Prostate gland (tissue), 2 donors: ENCODE results near the gene KCNJ14. TPM values are rescaled to one million over a fixed set of nuclear protein-coding genes. Genes with fewer than 3 reads are reported as not detected.

ENCODE experiments used
- DNase-seq: peaks from one replicate; pipeline ENCODE4 v3.0.0-alpha.2; 2019; ENCODE audit warnings: low spot score
- H3K27ac ChIP-seq, 2 donors: fragments of 200-600 bp; sonication (generic); 2 replicates each; pipeline ENCODE4 v1.5.1; 2017 to 2019
- H3K27me3 ChIP-seq: fragments of 200-600 bp; sonication (generic); replicated peaks from 2 replicates; pipeline ENCODE4 v1.5.1; 2019; ENCODE audit not compliant: insufficient read depth
- H3K36me3 ChIP-seq, 2 donors: fragments of 200-600 bp; sonication (generic); 1 replicate in 1 of 2; 2 replicates in 1 of 2; pipeline versions ENCODE4 v1.5.1 to v1.8.1; 2017 to 2019
- H3K4me1 ChIP-seq: fragments of 200-600 bp; sonication (generic); replicated peaks from 2 replicates; pipeline ENCODE4 v1.5.1; 2019
- H3K4me3 ChIP-seq, 2 donors: fragments of 200-600 bp; sonication (generic); 2 replicates each; pipeline ENCODE4 v1.5.1; 2017 to 2019
- H3K9me3 ChIP-seq: fragments of 200-600 bp; sonication (generic); 2 replicates; pipeline ENCODE4 v1.5.1; 2017
- CTCF ChIP-seq, 4 experiments: fragments of 200-600 bp in 2 of 4; fragments of 450-650 bp in 2 of 4; sonication (generic) in 2 of 4; IDR thresholded peaks; 1 replicate in 3 of 4; 2 replicates in 1 of 4; pipeline ENCODE4 v1.5.1; 2016 to 2019; ENCODE audit warnings: antibody characterized with exemption in 4 of 4, mild to moderate bottlenecking in 2 of 4, moderate library complexity in 2 of 4
- POLR2A ChIP-seq: fragments of 450-650 bp; IDR thresholded peaks from one replicate; pipeline ENCODE4 v1.6.1; 2016; ENCODE audit warnings: antibody characterized with exemption, mild to moderate bottlenecking
- POLR2AphosphoS5 ChIP-seq: sonication (generic); formaldehyde crosslinking; IDR thresholded peaks from one replicate; pipeline ENCODE4 v1.6.1; 2017; ENCODE audit warnings: antibody characterized with exemption
- WGBS: methylation state at CpG from one replicate; pipeline ENCODE4 v1.1.5; 2018; 5-methylcytosine and 5-hydroxymethylcytosine counted together
- intact Hi-C: fragments of 100-400 bp; cut with DNase I; formaldehyde crosslinking; loops from one replicate; pipeline ENCODE4 v1.14.2; 2022
- total RNA-seq, 2 donors: library from RNA; depleted of rRNA; stranded (reverse); fragments of >200 nt; gene quantifications; one replicate each; pipeline ENCODE4 v1.1.0, GENCODE V29; 2016

KCNJ14 gene
- total RNA-seq, 2 donors from 2014 or later: 0.45 to 2.2 TPM

- Histone ChIP-seq H3K4me1 (peaks cover 7% of the 10 kb centered on the region), H3K36me3 (peaks cover 0 to 10% of the 10 kb centered on the region in 2 donors), H3K27ac (no peak overlapping the region), H3K9me3 (no peaks in the 10 kb centered on the region), H3K27me3 (no peaks in the 10 kb centered on the region), H3K4me3 (no peak overlapping the region)
- DNase-seq: no peak
- 59% methylated on average over 16 of the region's 16 CpGs for WGBS
- TF ChIP-seq POLR2AphosphoS5 (no peak), CTCF (IDR thresholded peaks at IDR 0.05) (no peak), POLR2A (no peak)
- intact Hi-C loops: no loop called here
These were observed 11.4 kb downstream of the KCNJ14 start for GRCh38 chr19:48466561-48467325.

GRCh38 chr19:48468772-48469288 is 13.5 kb downstream of the KCNJ14 start:
- peak overlapping the region; percentile 96 to 98 for H3K4me3 ChIP-seq
- H3K27me3 ChIP-seq: no peaks in the 10 kb centered on the region
- TF ChIP-seq CTCF (IDR thresholded peaks at IDR 0.05): peak in 1 of 4 experiments; percentile 33
- TF ChIP-seq POLR2A: no peak
- TF ChIP-seq POLR2AphosphoS5: peak; percentile 97
- peak overlapping the region; percentile 98 to 99 for H3K27ac ChIP-seq
- intact Hi-C loops: no loop called here
- H3K9me3 ChIP-seq: no peaks in the 10 kb centered on the region
- under 1% methylated on average over 36 of the region's 36 CpGs for WGBS
- H3K36me3 ChIP-seq: peaks cover 3 to 20% of the 10 kb centered on the region in 2 donors
- DNase-seq: peak; percentile 100
- H3K4me1 ChIP-seq: peaks cover 7% of the 10 kb centered on the region

- peak; percentile 84 for DNase-seq
- intact Hi-C loops: no loop called here
These were observed 14.0 kb downstream of the KCNJ14 start, which contains the start of gene CYTH2 for GRCh38 chr19:48469289-48469881. Gene CYTH2 (plus strand): TSS chr19:48469369. CDS start chr19:48469508, 139 bp downstream.

GRCh38 chr19:48469934-48470680 is 14.7 kb downstream of the KCNJ14 start:
- intact Hi-C loops: no loop called here
- no peaks in the 10 kb centered on the region for H3K27me3 ChIP-seq
- H3K4me1 ChIP-seq: peaks cover 7% of the 10 kb centered on the region
- 30% methylated on average over 20 of the region's 20 CpGs for WGBS
- H3K27ac ChIP-seq: peak overlapping the region; percentile 98 to 99
- peak overlapping the region; percentile 96 to 98 for H3K4me3 ChIP-seq
- peaks cover 11 to 33% of the 10 kb centered on the region in 2 donors for H3K36me3 ChIP-seq
- TF ChIP-seq POLR2A: no peak
- no peak for TF ChIP-seq CTCF (IDR thresholded peaks at IDR 0.05)
- no peak for TF ChIP-seq POLR2AphosphoS5
- H3K9me3 ChIP-seq: no peaks in the 10 kb centered on the region
- DNase-seq: no peak

More at GRCh38 chr19:48469289-48469881, 14.0 kb downstream of the KCNJ14 start, which contains the start of gene CYTH2:
- TF ChIP-seq POLR2A (peak; percentile 93), CTCF (IDR thresholded peaks at IDR 0.05) (no peak), POLR2AphosphoS5 (no peak)
- Histone ChIP-seq H3K4me3 (peak within 1 kb of the TSS; percentile 96 to 98), H3K4me1 (peaks cover 7% of the 10 kb centered on the region), H3K36me3 (peaks cover 6 to 26% of the 10 kb centered on the region in 2 donors), H3K9me3 (no peaks in the 10 kb centered on the region), H3K27me3 (no peaks in the 10 kb centered on the region), H3K27ac (peak within 1 kb of the TSS; percentile 98 to 99)
- WGBS: under 1% methylated on average over 66 of the region's 66 CpGs
